BE2C (cell line): ENCODE data around the gene CHI3L2.

Experiments used
- DNase-seq: peaks from one replicate; pipeline ENCODE4 v3.0.0-alpha.2; 2020
- H3K27me3 ChIP-seq: fragments of 250-450 bp; sonication (Bioruptor Pico); 2 replicates; pipeline ENCODE4 v1.5.1; 2020; ENCODE audit warnings: mild to moderate bottlenecking
- H3K36me3 ChIP-seq: fragments of 250-450 bp; sonication (Bioruptor Pico); 2 replicates; pipeline ENCODE4 v1.5.1; 2020; ENCODE audit warnings: mild to moderate bottlenecking
- H3K4me1 ChIP-seq: fragments of 250-450 bp; sonication (Bioruptor Pico); 2 replicates; pipeline ENCODE4 v1.5.1; 2020
- H3K4me3 ChIP-seq: 2 replicates; pipeline ENCODE4 v1.5.1; 2011; ENCODE audit warnings: low read depth, low read length
- H3K9me3 ChIP-seq: fragments of 250-450 bp; sonication (Bioruptor Pico); 2 replicates; pipeline ENCODE4 v1.5.1; 2020
- TF ChIP-seq, protein P1 (sequence below): IDR thresholded peaks from 2 replicates; pipeline ENCODE4 v1.5.1; 2012; ENCODE audit warnings: mild to moderate bottlenecking, low read depth, low read length

The CHI3L2 gene

GRCh38 chr1:111199881-111200801 lies 27.4 kb upstream of the CHI3L2 start, which contains the start of gene DENND2D:
Gene DENND2D (minus strand): TSS chr1:111200646. CDS start chr1:111200459, 187 bp downstream.
- Histone ChIP-seq H3K4me3 (no peak within 1 kb of the TSS), H3K36me3 (no peaks in the 10 kb centered on the region), H3K4me1 (no peaks in the 10 kb centered on the region), H3K27me3 (peaks cover 20% of the 10 kb centered on the region), H3K9me3 (no peaks in the 10 kb centered on the region)
- TF ChIP-seq, protein P1, sequence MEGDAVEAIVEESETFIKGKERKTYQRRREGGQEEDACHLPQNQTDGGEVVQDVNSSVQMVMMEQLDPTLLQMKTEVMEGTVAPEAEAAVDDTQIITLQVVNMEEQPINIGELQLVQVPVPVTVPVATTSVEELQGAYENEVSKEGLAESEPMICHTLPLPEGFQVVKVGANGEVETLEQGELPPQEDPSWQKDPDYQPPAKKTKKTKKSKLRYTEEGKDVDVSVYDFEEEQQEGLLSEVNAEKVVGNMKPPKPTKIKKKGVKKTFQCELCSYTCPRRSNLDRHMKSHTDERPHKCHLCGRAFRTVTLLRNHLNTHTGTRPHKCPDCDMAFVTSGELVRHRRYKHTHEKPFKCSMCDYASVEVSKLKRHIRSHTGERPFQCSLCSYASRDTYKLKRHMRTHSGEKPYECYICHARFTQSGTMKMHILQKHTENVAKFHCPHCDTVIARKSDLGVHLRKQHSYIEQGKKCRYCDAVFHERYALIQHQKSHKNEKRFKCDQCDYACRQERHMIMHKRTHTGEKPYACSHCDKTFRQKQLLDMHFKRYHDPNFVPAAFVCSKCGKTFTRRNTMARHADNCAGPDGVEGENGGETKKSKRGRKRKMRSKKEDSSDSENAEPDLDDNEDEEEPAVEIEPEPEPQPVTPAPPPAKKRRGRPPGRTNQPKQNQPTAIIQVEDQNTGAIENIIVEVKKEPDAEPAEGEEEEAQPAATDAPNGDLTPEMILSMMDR: no peak
- no peak for DNase-seq

DNA sequence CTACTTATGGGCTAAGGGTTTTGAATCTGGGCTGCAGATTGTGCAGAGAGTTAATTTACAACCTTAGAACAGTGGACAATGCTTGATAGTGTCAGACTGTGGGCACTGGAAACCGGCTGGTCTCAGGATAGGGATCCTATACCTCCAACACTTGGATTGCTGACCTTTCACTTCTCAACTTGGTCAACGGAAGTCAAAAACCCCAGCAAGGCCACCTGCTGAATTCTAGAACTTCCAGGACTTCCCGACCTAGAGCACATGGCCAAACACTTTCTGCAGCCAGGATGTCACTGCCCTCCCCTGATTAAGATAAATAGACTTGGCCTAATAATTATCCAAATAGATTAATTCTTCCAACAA lies 26.7 kb upstream of the CHI3L2 start:
- Histone ChIP-seq H3K4me3 (no peak overlapping the region), H3K4me1 (no peaks in the 10 kb centered on the region), H3K9me3 (no peaks in the 10 kb centered on the region), H3K36me3 (no peaks in the 10 kb centered on the region), H3K27me3 (peaks cover 27% of the 10 kb centered on the region)
- TF ChIP-seq, protein P1: no peak
- DNase-seq: no peak

DNA sequence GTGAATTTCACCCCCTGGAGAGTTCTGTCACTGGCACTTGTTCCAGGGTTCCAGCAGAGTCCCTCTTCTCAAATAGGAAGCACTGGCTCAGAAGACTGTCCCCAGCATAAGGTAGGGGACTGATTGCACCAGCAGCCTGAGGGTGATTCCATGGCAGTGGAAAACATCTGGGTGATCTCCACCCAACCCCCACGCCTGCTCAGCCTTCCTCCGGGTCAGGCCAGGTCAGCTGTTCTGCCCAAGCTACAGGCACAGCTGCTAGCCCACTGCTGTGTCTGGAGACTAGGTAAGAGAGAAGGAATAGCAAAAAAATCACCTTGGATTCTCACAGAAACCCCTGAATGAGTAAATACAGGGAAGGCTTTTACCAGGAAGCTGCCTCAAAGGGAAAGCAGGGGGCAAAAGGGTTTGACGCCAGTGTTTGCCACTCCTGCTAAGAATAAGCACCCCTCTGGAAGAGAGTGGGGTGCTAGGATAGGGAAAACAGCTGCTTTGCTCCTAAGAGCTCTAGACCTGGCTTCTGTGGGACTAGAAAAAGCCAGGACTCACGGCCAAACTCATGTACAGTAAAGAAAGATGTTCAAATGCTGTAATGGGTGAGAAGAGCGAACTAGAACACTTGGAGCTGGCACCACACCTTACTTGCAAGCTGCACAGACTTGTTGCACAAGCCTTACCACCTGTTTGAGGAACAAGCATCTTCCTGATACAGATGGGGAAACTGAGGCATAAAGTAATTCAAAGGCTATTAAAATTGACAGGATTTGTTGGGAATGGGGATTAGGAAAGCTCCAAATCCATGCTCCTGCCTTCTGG lies 26.0 kb upstream of the CHI3L2 start:
- no peaks in the 10 kb centered on the region for H3K4me1 ChIP-seq
- H3K36me3 ChIP-seq: no peaks in the 10 kb centered on the region
- TF ChIP-seq, protein P1: no peak
- no peaks in the 10 kb centered on the region for H3K9me3 ChIP-seq
- H3K4me3 ChIP-seq: no peak overlapping the region
- H3K27me3 ChIP-seq: peaks cover 32% of the 10 kb centered on the region
- DNase-seq: no peak

DNA sequence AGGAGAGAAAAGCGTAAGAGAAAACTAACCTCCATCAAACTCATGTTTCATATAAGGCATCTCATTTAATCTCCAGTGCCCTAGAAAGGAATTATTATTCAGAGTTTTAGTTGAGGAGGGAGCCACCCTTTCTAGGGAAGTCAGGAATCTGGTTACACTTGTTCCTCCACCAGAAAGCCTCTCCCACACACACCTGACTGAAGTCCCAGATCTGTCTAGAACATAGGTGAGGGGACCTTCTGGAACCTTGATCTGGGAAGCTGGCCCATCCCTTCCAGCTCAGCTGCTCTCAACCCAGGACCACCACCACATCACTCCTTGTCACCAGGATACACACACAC lies 25.2 kb upstream of the CHI3L2 start:
- H3K9me3 ChIP-seq: no peaks in the 10 kb centered on the region
- H3K27me3 ChIP-seq: peaks cover 41% of the 10 kb centered on the region
- H3K4me1 ChIP-seq: no peaks in the 10 kb centered on the region
- H3K4me3 ChIP-seq: no peak overlapping the region
- no peaks in the 10 kb centered on the region for H3K36me3 ChIP-seq
- no peak for DNase-seq
- TF ChIP-seq, protein P1: no peak

- TF ChIP-seq, protein P1: no peak
- Histone ChIP-seq H3K4me3 (no peak overlapping the region), H3K4me1 (no peaks in the 10 kb centered on the region)
Observed at GRCh38 chr1:111202707-111203623, 24.5 kb upstream of the CHI3L2 start.

More at GRCh38 chr1:111202707-111203623, 24.5 kb upstream of the CHI3L2 start:
- no peak for DNase-seq
- Histone ChIP-seq H3K36me3 (no peaks in the 10 kb centered on the region), H3K27me3 (peaks cover 41% of the 10 kb centered on the region), H3K9me3 (no peaks in the 10 kb centered on the region)
